Activated CD4-positive, alpha-beta T cell treated with anti-CD3 and anti-CD28 coated beads for 36 hours (primary cell): ENCODE results near the gene HOXA6. TPM values are rescaled to one million over a fixed set of nuclear protein-coding genes. Genes with fewer than 3 reads are reported as not detected.

Experiments
- ATAC-seq: fragments of 200-7000 bp; cut with Tn5 transposase; one replicate; pipeline ENCODE4 v1.10.0; 2021; ENCODE audit warnings: mild to moderate bottlenecking, moderate library complexity
- CTCF ChIA-PET: fragments of 350-600 bp; sonication (Branson Sonifier 250); formaldehyde crosslinking; loops from one replicate; lab custom pipeline; 2021; ENCODE audit warnings: antibody characterized with exemption; lab: Charles Lee
- POLR2A ChIA-PET: fragments of 350-600 bp; sonication (Branson Sonifier 250); formaldehyde crosslinking; loops from one replicate; lab custom pipeline; 2021; ENCODE audit warnings: antibody characterized with exemption, inconsistent platforms; lab: Charles Lee
- DNase-seq: peaks from one replicate; pipeline ENCODE4 v3.0.0-alpha.2; 2020
- H3K27ac Mint-ChIP-seq: one replicate; pipeline ENCODE4 v1.8.0; 2021; ENCODE audit warnings: mixed read lengths
- H3K27me3 Mint-ChIP-seq: one replicate; pipeline ENCODE4 v1.8.0; 2021; ENCODE audit warnings: mixed read lengths
- H3K36me3 Mint-ChIP-seq: one replicate; pipeline ENCODE4 v1.8.0; 2021; ENCODE audit warnings: low read depth, mixed read lengths
- H3K4me1 Mint-ChIP-seq: one replicate; pipeline ENCODE4 v1.8.0; 2021; ENCODE audit warnings: mixed read lengths
- H3K4me3 Mint-ChIP-seq: one replicate; pipeline ENCODE4 v1.8.0; 2021; ENCODE audit warnings: mild to moderate bottlenecking, moderate library complexity, mixed read lengths
- H3K9me3 Mint-ChIP-seq: one replicate; pipeline ENCODE4 v1.8.0; 2021; ENCODE audit warnings: low read depth, mixed read lengths
- intact Hi-C, 2 experiments: fragments of 100-400 bp; cut with DNase I in 1 of 2; cut with micrococcal nuclease in 1 of 2; formaldehyde crosslinking; loops; one replicate each; pipeline versions ENCODE4 v1.14.2 to v1.15.1; 2022 to 2024; cut with DNase I, micrococcal nuclease
- total RNA-seq, 2 experiments: library from RNA; stranded (reverse); gene quantifications; one replicate each; pipeline ENCODE4 v1.2.3, GENCODE V29; 2021

Gene HOXA6
- total RNA-seq, 2 experiments from 2014 or later = not detected

- H3K4me3 Mint-ChIP-seq = no peak overlapping the region
- peaks cover 86% of the 10 kb centered on the region for H3K27me3 Mint-ChIP-seq
- no peaks in the 10 kb centered on the region for H3K9me3 Mint-ChIP-seq
- no peaks in the 10 kb centered on the region for H3K36me3 Mint-ChIP-seq
- CTCF ChIA-PET = interaction anchor here (0.7 to 1.3 kb wide), 5 partner anchors 8 to 387 kb away, joined by 3 to 4 read pairs (median 4); no protein-coding TSS in a partner anchor
- no peak for DNase-seq
- intact Hi-C loops = loop anchor here (5.0 to 10.0 kb wide), 2 partner anchors 38 to 475 kb away; partner anchors contain the start of genes HOXA3 (in 2 of the 2) and HIBADH (in 1 of the 2)
- H3K27ac Mint-ChIP-seq = no peak overlapping the region
- no peak for ATAC-seq
- POLR2A ChIA-PET = no interaction called here
- peaks cover 38% of the 10 kb centered on the region for H3K4me1 Mint-ChIP-seq
Measured at GRCh38 chr7:27189997-27190748, 42.6 kb upstream of the HOXA6 start.

- POLR2A ChIA-PET = no interaction called here
- intact Hi-C loops = loop anchor here (5.0 kb wide), 1 partner anchor 37 kb away; the partner anchor contains the start of gene HOXA3 (in 2 of the 2)
- no peak for DNase-seq
- H3K27ac Mint-ChIP-seq = no peak overlapping the region
- peaks cover 85% of the 10 kb centered on the region for H3K27me3 Mint-ChIP-seq
- H3K9me3 Mint-ChIP-seq = no peaks in the 10 kb centered on the region
- H3K4me3 Mint-ChIP-seq = no peak overlapping the region
- CTCF ChIA-PET = interaction anchor here (0.7 to 1.7 kb wide), 5 partner anchors 9 to 23 kb away, joined by 3 to 6 read pairs (median 4); no protein-coding TSS in a partner anchor
- no peak for ATAC-seq
- H3K4me1 Mint-ChIP-seq = peaks cover 44% of the 10 kb centered on the region
- H3K36me3 Mint-ChIP-seq = no peaks in the 10 kb centered on the region
Measured at GRCh38 chr7:27189295-27189996, 41.9 kb upstream of the HOXA6 start.

- intact Hi-C loops = loop anchor here (5.0 kb wide), 1 partner anchor 36 kb away; the partner anchor contains the start of gene HOXA3 (in 2 of the 2)
- peaks cover 79% of the 10 kb centered on the region for H3K27me3 Mint-ChIP-seq
- H3K27ac Mint-ChIP-seq = peak overlapping the region; percentile 11
- POLR2A ChIA-PET = interaction anchor here (1.2 kb wide), 1 partner anchor 58 kb away, joined by 5 read pairs; no protein-coding TSS in a partner anchor
- H3K9me3 Mint-ChIP-seq = no peaks in the 10 kb centered on the region
- DNase-seq (no peak), ATAC-seq (peak; percentile 22)
- H3K36me3 Mint-ChIP-seq = no peaks in the 10 kb centered on the region
- CTCF ChIA-PET = interaction anchor here (0.6 to 1.7 kb wide), 8 partner anchors 9 to 865 kb away, joined by 3 to 6 read pairs (median 4); partner anchors contain the start of gene EVX1
- peaks cover 44% of the 10 kb centered on the region for H3K4me1 Mint-ChIP-seq
- H3K4me3 Mint-ChIP-seq = peak overlapping the region; percentile 44
Measured at GRCh38 chr7:27188386-27189294, 41.1 kb upstream of the HOXA6 start.

GRCh38 chr7:27187475-27188385, 40.2 kb upstream of the HOXA6 start:
- DNase-seq (no peak), ATAC-seq (no peak)
- Mint-ChIP-seq H3K4me1 (peaks cover 41% of the 10 kb centered on the region), H3K27ac (no peak overlapping the region), H3K27me3 (peaks cover 76% of the 10 kb centered on the region), H3K4me3 (peak overlapping the region; percentile 44), H3K36me3 (no peaks in the 10 kb centered on the region), H3K9me3 (no peaks in the 10 kb centered on the region)
- CTCF ChIA-PET = interaction anchor here (0.6 to 3.2 kb wide), 12 partner anchors 7 to 864 kb away, joined by 3 to 22 read pairs (median 3); partner anchors contain the start of genes EVX1 and HOXA13
- POLR2A ChIA-PET = interaction anchor here (1.2 kb wide), 1 partner anchor 59 kb away, joined by 5 read pairs; no protein-coding TSS in a partner anchor
- intact Hi-C loops = loop anchor here (2.0 to 5.0 kb wide), 2 partner anchors 13 to 35 kb away; partner anchors contain the start of genes HOXA3 (in 2 of the 2) and HOXA13 (in 1 of the 2)

- no peak overlapping the region for H3K27ac Mint-ChIP-seq
- H3K36me3 Mint-ChIP-seq = no peaks in the 10 kb centered on the region
- ChIA-PET CTCF (interaction anchor here (0.6 to 3.2 kb wide), 9 partner anchors 8 to 1231 kb away, joined by 3 to 22 read pairs (median 3); partner anchors contain the start of genes EVX1 and HOXA13), POLR2A (interaction anchor here (1.2 kb wide), 1 partner anchor 60 kb away, joined by 5 read pairs; no protein-coding TSS in a partner anchor)
- ATAC-seq = no peak
- peaks cover 75% of the 10 kb centered on the region for H3K27me3 Mint-ChIP-seq
- no peak for DNase-seq
- intact Hi-C loops = loop anchor here (2.0 to 5.0 kb wide), 2 partner anchors 14 to 35 kb away; partner anchors contain the start of genes HOXA3 (in 2 of the 2) and HOXA13 (in 1 of the 2)
- H3K4me1 Mint-ChIP-seq = peaks cover 37% of the 10 kb centered on the region
- H3K4me3 Mint-ChIP-seq = no peak overlapping the region
- H3K9me3 Mint-ChIP-seq = no peaks in the 10 kb centered on the region
Measured at GRCh38 chr7:27186668-27187474, 39.3 kb upstream of the HOXA6 start.

GRCh38 chr7:27185854-27186667, 38.5 kb upstream of the HOXA6 start:
- ATAC-seq = no peak
- Mint-ChIP-seq H3K4me1 (peaks cover 37% of the 10 kb centered on the region), H3K9me3 (no peaks in the 10 kb centered on the region), H3K36me3 (no peaks in the 10 kb centered on the region), H3K4me3 (peak overlapping the region; percentile 69), H3K27me3 (peaks cover 72% of the 10 kb centered on the region), H3K27ac (no peak overlapping the region)
- DNase-seq = no peak
- intact Hi-C loops = loop anchor here (2.0 to 5.0 kb wide), 3 partner anchors 15 to 34 kb away; partner anchors contain the start of genes HOXA3 (in 2 of the 2) and HOXA13 (in 1 of the 2)
- CTCF ChIA-PET = interaction anchor here (0.5 to 3.2 kb wide), 7 partner anchors 9 to 1230 kb away, joined by 3 to 22 read pairs (median 3); no protein-coding TSS in a partner anchor
- POLR2A ChIA-PET = interaction anchor here (0.7 kb wide), 1 partner anchor 137 kb away, joined by 3 read pairs; no protein-coding TSS in a partner anchor

- POLR2A ChIA-PET = interaction anchor here (0.7 kb wide), 2 partner anchors 9 to 138 kb away, joined by 3 to 5 read pairs; no protein-coding TSS in a partner anchor
- DNase-seq = no peak
- Mint-ChIP-seq H3K27ac (peak within 1 kb of the TSS; percentile 6), H3K9me3 (no peaks in the 10 kb centered on the region), H3K4me3 (peak within 1 kb of the TSS; percentile 69), H3K36me3 (no peaks in the 10 kb centered on the region), H3K27me3 (peaks cover 70% of the 10 kb centered on the region), H3K4me1 (peaks cover 37% of the 10 kb centered on the region)
- intact Hi-C loops = loop anchor here (2.0 to 5.0 kb wide), 2 partner anchors 16 to 33 kb away; partner anchors contain the start of gene HOXA3 (in 2 of the 2)
- CTCF ChIA-PET = interaction anchor here (0.5 to 3.2 kb wide), 7 partner anchors 10 to 979 kb away, joined by 3 to 22 read pairs (median 3); no protein-coding TSS in a partner anchor
- no peak for ATAC-seq
Measured at GRCh38 chr7:27185013-27185853, 37.7 kb upstream of the HOXA6 start, which contains the start of gene HOXA11. HOXA11 (minus strand) TSS chr7:27185232; CDS start chr7:27185144, 88 bp downstream.
